K562 (cell line): ENCODE results near the gene CD164L2. TPM values are rescaled to one million over a fixed set of nuclear protein-coding genes. Genes with fewer than 3 reads are reported as not detected.

Source experiments
- BDP1 ChIP-seq: IDR thresholded peaks from 3 replicates; pipeline ENCODE4 v1.6.1; 2011; ENCODE audit not compliant: insufficient read length, insufficient read depth
- BRD9 ChIP-seq: fragments of 450-650 bp; IDR thresholded peaks from 2 replicates; pipeline ENCODE4 v1.6.1; 2018; ENCODE audit warnings: low read depth; ENCODE audit not compliant: partially characterized antibody
- CEBPB ChIP-seq: fragments of 450-650 bp; IDR thresholded peaks from 2 replicates; pipeline ENCODE4 v1.6.1; 2016; ENCODE audit warnings: missing genetic modification characterization, missing compliant biosample characterization
- FOS ChIP-seq: IDR thresholded peaks from 3 replicates; pipeline ENCODE4 v1.6.1; 2011; ENCODE audit not compliant: insufficient read length; ENCODE audit errors: extremely low read depth
- GABPB2 ChIP-seq: fragments of 250-450 bp; sonication (Bioruptor Pico); conservative IDR thresholded peaks from 2 replicates; pipeline ENCODE4 v1.5.1; 2021; ENCODE audit warnings: mild to moderate bottlenecking
- HMGN3 ChIP-seq: IDR thresholded peaks from 2 replicates; pipeline ENCODE4 v1.6.1; 2011; ENCODE audit warnings: borderline replicate concordance, low read depth, mild to moderate bottlenecking, mixed read lengths, low read length; ENCODE audit not compliant: insufficient read length; ENCODE audit errors: extremely low read depth
- KLF16 ChIP-seq: IDR thresholded peaks from 2 replicates; pipeline ENCODE4 v1.6.1; 2016; ENCODE audit warnings: antibody characterized with exemption
- LEF1 ChIP-seq: fragments of 450-650 bp; IDR thresholded peaks from 2 replicates; pipeline ENCODE4 v1.6.1; 2016; ENCODE audit warnings: mild to moderate bottlenecking
- POLR2H ChIP-seq: IDR thresholded peaks from 2 replicates; pipeline ENCODE4 v1.6.1; 2016; ENCODE audit warnings: missing genetic modification characterization, low read depth, mild to moderate bottlenecking, control low read depth, missing compliant biosample characterization, moderate library complexity
- SMARCE1 ChIP-seq: fragments of 450-650 bp; IDR thresholded peaks from 2 replicates; pipeline ENCODE4 v1.7.1; 2016; ENCODE audit warnings: mild to moderate bottlenecking
- SUPT5H ChIP-seq: fragments of 450-650 bp; IDR thresholded peaks from 2 replicates; pipeline ENCODE4 v1.6.1; 2016
- TEAD2 ChIP-seq: fragments of 450-650 bp; IDR thresholded peaks from 2 replicates; pipeline ENCODE4 v1.6.1; 2016; ENCODE audit warnings: missing genetic modification characterization, control low read depth, missing compliant biosample characterization
- U2AF1 ChIP-seq: fragments of 200-400 bp; formaldehyde crosslinking; optimal IDR thresholded peaks from 2 replicates; pipeline ENCODE3; 2017; ENCODE audit warnings: mild to moderate bottlenecking, low read depth, low read length, moderate library complexity
- ZNF197 ChIP-seq: fragments of 200-800 bp; sonication (Bioruptor generic); IDR thresholded peaks from 2 replicates; pipeline ENCODE4 v1.6.1; 2016; ENCODE audit warnings: low read depth, missing genetic modification characterization, missing compliant biosample characterization
- ZNF384 ChIP-seq: IDR thresholded peaks from 2 replicates; pipeline ENCODE4 v1.6.1; 2012; ENCODE audit warnings: low read depth, low read length, improper control_type of control experiment
- ZNF589 ChIP-seq: fragments of 200-800 bp; sonication (Bioruptor generic); IDR thresholded peaks from 2 replicates; pipeline ENCODE4 v1.6.1; 2016; ENCODE audit warnings: low read depth, missing genetic modification characterization, missing compliant biosample characterization
- polyA plus RNA-seq, 8 experiments: library from polyadenylated mRNA; depleted of rRNA in 4 of 8; stranded (reverse) in 5 of 8; unstranded in 3 of 8; fragments of >200 nt; fragmentation: Nextera tagmentation in 2 of 8; fragmentation: Illumina TruSeq in 1 of 8; extraction: Ambion mirVana in 2 of 8; extraction: Trizol in 1 of 8; gene quantifications; 2 replicates each; pipeline versions ENCODE4 v1.2.1 to v1.2.3, GENCODE V29; 2011 to 2014; ENCODE audit warnings: inconsistent platforms in 1 of 8, missing spikeins in 1 of 8
- total RNA-seq, 7 experiments: library from RNA; depleted of rRNA in 6 of 7; stranded (reverse); fragments of >200 nt in 6 of 7; fragmentation: Illumina TruSeq in 2 of 7; extraction: Trizol in 2 of 7; gene quantifications; 2 replicates each; pipeline versions ENCODE4 v1.2.1 to v1.2.3, GENCODE V29; 2011 to 2021; ENCODE audit warnings: low replicate concordance in 1 of 7
- TF ChIP-seq, protein P1 (sequence below): fragments of 250-450 bp; sonication (Bioruptor Pico); IDR thresholded peaks from 2 replicates; pipeline ENCODE4 v1.5.0; 2021; ENCODE audit warnings: mild to moderate bottlenecking, moderate library complexity
- TF ChIP-seq, protein P2 (sequence below): fragments of 200-800 bp; sonication (Bioruptor generic); IDR thresholded peaks from 2 replicates; pipeline ENCODE4 v1.6.1; 2016; ENCODE audit warnings: missing genetic modification characterization, missing compliant biosample characterization
- TF ChIP-seq, protein P3 (sequence below): sonication (generic); formaldehyde crosslinking; IDR thresholded peaks from 2 replicates; pipeline ENCODE4 v1.4.0; 2020; ENCODE audit warnings: mild to moderate bottlenecking, missing genetic modification reagents

Gene CD164L2
- total and polyA plus RNA-seq, 9 of the 15 experiments (the other 6 are each of a cell fraction or from before 2014, with no cell fraction given), result 0.08 to 0.92 (median 0.38) TPM; not detected in 1

DNA sequence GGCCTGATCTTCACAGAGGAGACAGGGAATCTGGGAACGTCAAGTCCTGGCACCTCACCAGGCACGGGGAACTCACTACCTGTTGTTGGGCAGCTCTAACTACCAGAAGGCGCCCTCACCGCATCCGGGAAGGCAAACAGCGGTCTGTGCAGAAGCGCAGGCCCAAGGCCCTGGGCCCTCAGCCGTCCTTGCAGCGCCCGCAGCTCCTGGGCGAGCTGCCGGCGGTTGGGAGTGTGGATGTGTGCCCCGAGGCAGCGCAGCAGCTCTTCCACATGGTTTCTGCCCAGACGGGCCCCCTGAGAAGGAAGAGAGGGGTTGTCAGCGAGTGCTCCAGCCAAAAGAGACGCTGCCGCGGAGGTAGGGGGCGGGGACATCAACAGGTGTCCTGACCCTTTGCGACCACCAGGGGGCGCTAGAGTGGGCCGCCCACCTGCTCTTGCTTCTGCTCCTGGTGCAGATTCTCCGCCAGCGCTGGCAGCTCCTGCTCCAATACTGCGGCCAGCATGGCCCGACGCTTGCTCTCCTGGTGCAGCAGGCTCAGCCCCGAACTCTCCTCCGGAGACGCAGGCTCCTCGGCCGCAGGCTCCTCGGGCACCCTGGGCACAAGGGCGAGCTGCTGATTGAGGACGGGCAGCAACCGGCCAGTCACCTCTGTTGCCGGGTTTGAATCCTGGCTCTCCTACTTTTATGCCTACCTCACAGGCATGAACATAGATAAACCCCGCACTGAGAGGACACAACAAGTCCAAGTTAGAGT lies 25.7 kb downstream of the CD164L2 start (continued):
- TF ChIP-seq, protein P1, sequence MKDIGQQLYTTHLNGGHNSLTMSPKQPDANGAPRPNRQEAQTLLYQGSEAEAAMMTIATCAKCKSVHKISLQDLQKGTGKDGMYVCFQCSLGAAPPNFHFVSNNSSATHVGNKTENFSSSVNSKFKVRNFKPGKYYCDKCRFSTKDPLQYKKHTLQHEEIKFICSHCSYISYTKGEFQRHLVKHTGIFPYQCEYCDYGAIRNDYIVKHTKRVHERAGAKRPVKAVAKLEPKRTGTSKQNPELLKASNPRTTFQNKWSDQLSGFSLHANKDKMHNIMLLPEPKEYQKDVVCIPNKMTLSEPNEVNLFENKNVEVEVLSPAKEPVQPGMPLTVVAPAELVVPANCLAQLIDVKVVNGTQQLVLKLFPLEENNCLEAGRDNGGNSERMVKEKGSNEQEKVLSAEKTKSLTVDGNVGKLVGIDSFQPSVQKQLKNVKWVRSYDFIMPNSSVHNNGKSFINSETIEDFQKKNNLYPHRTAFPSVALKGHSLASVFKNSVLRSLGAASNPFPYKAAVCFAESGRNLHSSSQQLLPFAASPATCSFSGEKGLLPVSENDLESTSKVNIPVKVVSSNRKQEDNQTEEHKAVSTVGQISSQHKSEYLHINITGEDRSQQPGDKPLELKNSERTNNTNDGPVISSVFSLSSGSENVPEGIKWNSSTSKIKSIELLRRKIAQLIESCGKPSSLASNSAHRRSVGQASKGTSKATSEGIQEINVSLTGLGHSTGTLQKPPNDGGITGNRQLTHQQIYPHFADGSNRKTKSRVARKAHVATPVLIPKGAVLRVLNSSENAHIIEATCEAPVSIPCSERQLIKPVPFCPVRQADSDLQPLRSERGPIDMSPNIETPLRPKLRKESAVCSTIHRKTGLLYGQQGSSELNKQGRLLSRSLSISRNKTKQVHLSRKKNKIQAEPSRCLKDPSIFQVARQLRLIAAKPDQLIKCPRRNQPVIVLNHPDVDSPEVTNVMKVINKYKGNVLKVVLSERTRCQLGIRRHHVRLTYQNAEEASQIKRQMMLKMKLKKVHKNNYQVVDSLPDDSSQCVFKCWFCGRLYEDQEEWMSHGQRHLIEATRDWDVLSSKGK (CRISPR knock-in tag), result no peak
- TF ChIP-seq U2AF1, result no peak
- TF ChIP-seq TEAD2 (tag), result no peak
- peak; percentile 69 for TF ChIP-seq KLF16
- no peak for TF ChIP-seq FOS
- TF ChIP-seq LEF1, result no peak
- no peak for TF ChIP-seq ZNF589
- TF ChIP-seq CEBPB (tag), result no peak
- TF ChIP-seq ZNF197, result no peak
- no peak for TF ChIP-seq BDP1
- no peak for TF ChIP-seq GABPB2 (CRISPR knock-in tag)
- no peak for TF ChIP-seq BRD9
- TF ChIP-seq, protein P2, sequence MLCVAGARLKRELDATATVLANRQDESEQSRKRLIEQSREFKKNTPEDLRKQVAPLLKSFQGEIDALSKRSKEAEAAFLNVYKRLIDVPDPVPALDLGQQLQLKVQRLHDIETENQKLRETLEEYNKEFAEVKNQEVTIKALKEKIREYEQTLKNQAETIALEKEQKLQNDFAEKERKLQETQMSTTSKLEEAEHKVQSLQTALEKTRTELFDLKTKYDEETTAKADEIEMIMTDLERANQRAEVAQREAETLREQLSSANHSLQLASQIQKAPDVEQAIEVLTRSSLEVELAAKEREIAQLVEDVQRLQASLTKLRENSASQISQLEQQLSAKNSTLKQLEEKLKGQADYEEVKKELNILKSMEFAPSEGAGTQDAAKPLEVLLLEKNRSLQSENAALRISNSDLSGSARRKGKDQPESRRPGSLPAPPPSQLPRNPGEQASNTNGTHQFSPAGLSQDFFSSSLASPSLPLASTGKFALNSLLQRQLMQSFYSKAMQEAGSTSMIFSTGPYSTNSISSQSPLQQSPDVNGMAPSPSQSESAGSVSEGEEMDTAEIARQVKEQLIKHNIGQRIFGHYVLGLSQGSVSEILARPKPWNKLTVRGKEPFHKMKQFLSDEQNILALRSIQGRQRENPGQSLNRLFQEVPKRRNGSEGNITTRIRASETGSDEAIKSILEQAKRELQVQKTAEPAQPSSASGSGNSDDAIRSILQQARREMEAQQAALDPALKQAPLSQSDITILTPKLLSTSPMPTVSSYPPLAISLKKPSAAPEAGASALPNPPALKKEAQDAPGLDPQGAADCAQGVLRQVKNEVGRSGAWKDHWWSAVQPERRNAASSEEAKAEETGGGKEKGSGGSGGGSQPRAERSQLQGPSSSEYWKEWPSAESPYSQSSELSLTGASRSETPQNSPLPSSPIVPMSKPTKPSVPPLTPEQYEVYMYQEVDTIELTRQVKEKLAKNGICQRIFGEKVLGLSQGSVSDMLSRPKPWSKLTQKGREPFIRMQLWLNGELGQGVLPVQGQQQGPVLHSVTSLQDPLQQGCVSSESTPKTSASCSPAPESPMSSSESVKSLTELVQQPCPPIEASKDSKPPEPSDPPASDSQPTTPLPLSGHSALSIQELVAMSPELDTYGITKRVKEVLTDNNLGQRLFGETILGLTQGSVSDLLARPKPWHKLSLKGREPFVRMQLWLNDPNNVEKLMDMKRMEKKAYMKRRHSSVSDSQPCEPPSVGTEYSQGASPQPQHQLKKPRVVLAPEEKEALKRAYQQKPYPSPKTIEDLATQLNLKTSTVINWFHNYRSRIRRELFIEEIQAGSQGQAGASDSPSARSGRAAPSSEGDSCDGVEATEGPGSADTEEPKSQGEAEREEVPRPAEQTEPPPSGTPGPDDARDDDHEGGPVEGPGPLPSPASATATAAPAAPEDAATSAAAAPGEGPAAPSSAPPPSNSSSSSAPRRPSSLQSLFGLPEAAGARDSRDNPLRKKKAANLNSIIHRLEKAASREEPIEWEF (CRISPR knock-in tag), result no peak
- TF ChIP-seq, protein P3, sequence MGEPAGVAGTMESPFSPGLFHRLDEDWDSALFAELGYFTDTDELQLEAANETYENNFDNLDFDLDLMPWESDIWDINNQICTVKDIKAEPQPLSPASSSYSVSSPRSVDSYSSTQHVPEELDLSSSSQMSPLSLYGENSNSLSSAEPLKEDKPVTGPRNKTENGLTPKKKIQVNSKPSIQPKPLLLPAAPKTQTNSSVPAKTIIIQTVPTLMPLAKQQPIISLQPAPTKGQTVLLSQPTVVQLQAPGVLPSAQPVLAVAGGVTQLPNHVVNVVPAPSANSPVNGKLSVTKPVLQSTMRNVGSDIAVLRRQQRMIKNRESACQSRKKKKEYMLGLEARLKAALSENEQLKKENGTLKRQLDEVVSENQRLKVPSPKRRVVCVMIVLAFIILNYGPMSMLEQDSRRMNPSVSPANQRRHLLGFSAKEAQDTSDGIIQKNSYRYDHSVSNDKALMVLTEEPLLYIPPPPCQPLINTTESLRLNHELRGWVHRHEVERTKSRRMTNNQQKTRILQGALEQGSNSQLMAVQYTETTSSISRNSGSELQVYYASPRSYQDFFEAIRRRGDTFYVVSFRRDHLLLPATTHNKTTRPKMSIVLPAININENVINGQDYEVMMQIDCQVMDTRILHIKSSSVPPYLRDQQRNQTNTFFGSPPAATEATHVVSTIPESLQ (CRISPR knock-in tag), result no peak
- no peak for TF ChIP-seq POLR2H (tag)
- no peak for TF ChIP-seq SUPT5H
- TF ChIP-seq SMARCE1, result peak; percentile 28; the same call in 1 of the 2 replicates
- TF ChIP-seq HMGN3, result peak; percentile 33
- no peak; the same call in 1 of the 2 replicates for TF ChIP-seq ZNF384
